GM21367 (cell line): ENCODE data around the gene CALCB.

Source experiments
- ATAC-seq: cut with Tn5 transposase; IDR thresholded peaks from one replicate; pipeline ENCODE4 v1.9.1; 2021; ENCODE audit not compliant: unreplicated experiment

Gene CALCB

DNA sequence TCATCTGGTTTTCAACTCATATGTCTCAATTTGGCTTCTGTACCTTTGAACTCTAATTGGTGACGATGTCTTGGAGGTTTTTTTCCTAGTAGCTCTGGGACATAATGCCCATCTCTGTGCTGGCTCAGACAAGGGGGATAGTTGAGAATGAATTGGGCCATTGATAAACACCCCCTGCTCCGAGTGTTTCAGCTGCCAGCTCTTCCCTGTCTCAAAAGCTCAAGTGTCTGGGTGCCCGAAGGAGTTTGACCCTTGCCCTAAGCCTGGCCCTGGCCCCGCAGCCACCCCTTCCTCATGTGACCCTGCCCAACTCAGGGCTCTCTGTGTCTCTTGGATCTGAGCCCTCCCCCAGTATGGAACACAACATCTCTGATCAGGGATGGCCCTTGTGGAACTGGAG, 44.4 kb downstream of the CALCB start:
- no peak for ATAC-seq

DNA sequence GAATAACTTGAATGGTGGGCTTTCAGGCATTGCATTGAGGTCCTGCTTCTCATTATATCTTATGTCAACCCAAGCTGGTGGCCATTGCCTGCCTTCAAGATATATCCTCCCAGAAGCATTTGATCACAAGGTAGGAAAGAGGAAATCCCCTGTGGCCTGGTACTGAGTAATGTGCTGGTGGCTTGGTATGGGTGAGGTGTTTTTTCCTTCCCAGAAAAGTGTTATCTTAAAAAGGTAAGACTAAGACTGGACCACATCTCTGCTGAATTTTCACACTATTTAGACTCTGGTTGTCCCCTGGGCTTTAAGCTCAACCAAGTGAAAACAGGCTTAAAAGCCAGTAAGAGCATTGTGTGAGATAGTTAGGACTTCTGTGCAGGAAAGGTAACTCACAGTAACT, 45.0 kb downstream of the CALCB start:
- peak; percentile 40 for ATAC-seq

DNA sequence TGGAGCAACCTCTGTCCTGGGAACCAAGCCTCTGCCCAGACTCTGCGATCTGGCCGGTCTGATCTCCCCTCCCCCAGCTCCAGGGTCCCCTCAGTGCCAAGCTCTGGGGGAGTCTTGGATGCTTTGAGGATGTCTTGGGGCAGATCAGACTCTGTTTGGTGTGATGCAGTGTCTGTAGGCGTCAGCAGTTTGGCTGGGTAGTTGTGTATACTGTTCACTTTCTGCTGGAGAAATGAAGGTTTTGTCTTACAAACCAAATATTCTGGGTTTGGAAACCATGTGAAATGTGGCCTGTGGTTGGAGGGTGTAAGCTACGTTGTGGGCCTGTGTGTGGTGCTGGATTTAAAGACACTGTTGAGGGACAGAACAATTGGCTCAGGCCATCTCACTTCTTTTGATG, 46.0 kb downstream of the CALCB start:
- ATAC-seq, result no peak

- no peak for ATAC-seq
Observed at GRCh38 chr11:15119826-15120225, 46.4 kb downstream of the CALCB start.

- no peak for ATAC-seq
Observed at GRCh38 chr11:15123849-15124248, 50.5 kb downstream of the CALCB start.

DNA sequence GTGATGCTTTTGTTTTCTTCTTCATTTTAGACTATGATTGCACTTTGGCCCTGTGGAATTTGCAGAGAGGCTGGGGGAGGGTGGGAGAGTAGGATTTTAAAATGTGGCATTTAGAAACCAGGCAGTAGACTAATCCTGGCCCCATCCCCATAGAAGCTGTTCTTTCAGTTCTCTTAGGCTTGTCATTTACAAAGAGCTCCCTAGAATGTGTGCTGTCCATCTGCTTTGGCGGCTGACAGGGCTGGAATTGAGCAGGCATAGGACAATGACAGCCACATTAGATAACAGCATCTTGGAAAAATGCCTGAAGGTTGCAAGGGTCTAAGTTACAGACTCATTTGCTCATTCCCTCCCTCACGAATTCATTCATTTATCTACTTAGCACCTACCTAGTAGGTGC, 51.1 kb downstream of the CALCB start:
- no peak for ATAC-seq

DNA sequence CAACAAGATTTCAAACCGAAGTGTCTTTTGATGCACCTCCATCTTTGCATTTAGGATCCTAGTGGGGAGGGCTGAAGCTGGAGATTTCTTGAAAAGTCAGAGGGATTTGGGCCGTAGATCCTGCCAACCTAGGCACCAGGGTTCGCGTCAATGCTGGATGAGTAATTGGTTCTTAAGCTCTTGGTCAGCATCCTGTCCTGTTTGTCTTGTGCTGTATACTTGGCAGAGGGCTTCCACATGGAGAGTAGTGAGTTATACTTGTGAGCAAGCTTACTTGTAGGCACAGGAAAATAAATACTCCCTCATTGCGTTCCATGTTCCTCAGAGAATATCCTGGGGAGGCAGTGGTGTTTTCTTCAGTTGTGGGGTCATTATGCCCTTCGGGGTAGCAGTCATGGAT, 53.9 kb downstream of the CALCB start:
- no peak for ATAC-seq
